ENCODE results near the gene LAIR2. TPM values are rescaled to one million over a fixed set of nuclear protein-coding genes. Genes with fewer than 3 reads are reported as not detected.
"Not testable (repeated sequence)": the region's sequence is repeated elsewhere in the genome, so short reads cannot be mapped to it uniquely, and the experiment has no call there.

Gene LAIR2
- total and polyA plus RNA-seq, 2 donors (not counting 1 experiment from before 2014, with no cell fraction given): not detected

DNA sequence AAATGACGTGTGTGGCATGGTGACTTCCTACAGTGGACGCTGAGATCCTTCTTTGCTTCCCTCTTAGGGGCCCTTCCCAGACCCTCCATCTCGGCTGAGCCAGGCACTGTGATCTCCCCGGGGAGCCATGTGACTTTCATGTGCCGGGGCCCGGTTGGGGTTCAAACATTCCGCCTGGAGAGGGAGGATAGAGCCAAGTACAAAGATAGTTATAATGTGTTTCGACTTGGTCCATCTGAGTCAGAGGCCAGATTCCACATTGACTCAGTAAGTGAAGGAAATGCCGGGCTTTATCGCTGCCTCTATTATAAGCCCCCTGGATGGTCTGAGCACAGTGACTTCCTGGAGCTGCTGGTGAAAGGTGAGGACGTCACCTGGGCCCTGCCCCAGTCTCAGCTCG is 5.2 kb downstream of the LAIR2 start:
- H3K9me3 ChIP-seq (ENCODE audit: control insufficient read depth, insufficient read depth, low read depth, low read length): no peaks in the 10 kb centered on the region
- no peaks in the 10 kb centered on the region for H3K79me2 ChIP-seq (ENCODE audit: control insufficient read depth, insufficient read depth, low read length)

DNA sequence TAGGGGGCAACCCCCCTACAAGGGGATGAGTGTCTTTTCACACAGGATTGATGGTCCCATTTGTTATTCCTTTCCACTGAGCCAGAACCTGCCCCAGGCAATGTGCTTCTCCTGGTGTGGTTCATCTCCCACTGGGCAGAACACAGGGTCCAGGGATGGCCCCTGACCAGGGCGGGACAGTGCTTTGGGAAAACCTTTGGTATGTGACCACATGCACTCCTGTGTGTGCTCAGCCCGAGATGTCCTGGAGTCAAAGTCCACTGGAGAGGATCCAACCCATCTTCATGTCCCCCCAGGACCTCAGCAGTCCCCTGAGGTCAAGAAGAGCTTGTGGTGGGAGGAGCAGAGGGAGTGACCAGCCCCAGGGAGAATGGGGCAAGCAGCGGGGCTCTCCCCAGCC is 5.9 kb downstream of the LAIR2 start:
- H3K4me1 ChIP-seq (ENCODE audit: control insufficient read depth, extremely low read depth, insufficient read depth, low read length); H3K4me3 ChIP-seq (replicated peaks in 1 of 4; ENCODE audit: control extremely low read depth in 1 of 4, insufficient read depth in 1 of 4, low read depth in 3 of 4, low read length in 4 of 4); H3K27ac ChIP-seq (ENCODE audit: insufficient read depth, low read length); H3K4me2 ChIP-seq (ENCODE audit: extremely low read depth, insufficient read depth, low read length); H3K9ac ChIP-seq (ENCODE audit: insufficient read depth, low read length); DNase-seq (ENCODE audit: low read depth in 2 of 2); H3K79me2 ChIP-seq (ENCODE audit: control insufficient read depth, insufficient read depth, low read length); H3K27me3 ChIP-seq (ENCODE audit: control insufficient read depth, insufficient read depth, low read length); H2AFZ ChIP-seq (ENCODE audit: low read length); H3K36me3 ChIP-seq (ENCODE audit: control insufficient read depth, insufficient read depth, low read length); H3K9me3 ChIP-seq (ENCODE audit: control insufficient read depth, insufficient read depth, low read depth, low read length); H4K20me1 ChIP-seq (ENCODE audit: control insufficient read depth, extremely low read depth, insufficient read depth, low read length): not testable (repeated sequence)

More for the DNA sequence above, 5.2 kb downstream of the LAIR2 start:
- TF ChIP-seq, protein P1, sequence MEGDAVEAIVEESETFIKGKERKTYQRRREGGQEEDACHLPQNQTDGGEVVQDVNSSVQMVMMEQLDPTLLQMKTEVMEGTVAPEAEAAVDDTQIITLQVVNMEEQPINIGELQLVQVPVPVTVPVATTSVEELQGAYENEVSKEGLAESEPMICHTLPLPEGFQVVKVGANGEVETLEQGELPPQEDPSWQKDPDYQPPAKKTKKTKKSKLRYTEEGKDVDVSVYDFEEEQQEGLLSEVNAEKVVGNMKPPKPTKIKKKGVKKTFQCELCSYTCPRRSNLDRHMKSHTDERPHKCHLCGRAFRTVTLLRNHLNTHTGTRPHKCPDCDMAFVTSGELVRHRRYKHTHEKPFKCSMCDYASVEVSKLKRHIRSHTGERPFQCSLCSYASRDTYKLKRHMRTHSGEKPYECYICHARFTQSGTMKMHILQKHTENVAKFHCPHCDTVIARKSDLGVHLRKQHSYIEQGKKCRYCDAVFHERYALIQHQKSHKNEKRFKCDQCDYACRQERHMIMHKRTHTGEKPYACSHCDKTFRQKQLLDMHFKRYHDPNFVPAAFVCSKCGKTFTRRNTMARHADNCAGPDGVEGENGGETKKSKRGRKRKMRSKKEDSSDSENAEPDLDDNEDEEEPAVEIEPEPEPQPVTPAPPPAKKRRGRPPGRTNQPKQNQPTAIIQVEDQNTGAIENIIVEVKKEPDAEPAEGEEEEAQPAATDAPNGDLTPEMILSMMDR (conservative IDR thresholded peaks at IDR 0.05 in 1 of 2, IDR thresholded peaks at IDR 0.05 in 1 of 2; ENCODE audit: low read depth in 1 of 2, low read length in 2 of 2): no peak
- no peak for TF ChIP-seq EZH2 (IDR thresholded peaks at IDR 0.05; ENCODE audit: low read length, missing control alignments)
- Histone ChIP-seq H3K36me3 (ENCODE audit: control insufficient read depth, insufficient read depth, low read length) (no peaks in the 10 kb centered on the region), H3K4me3 (replicated peaks in 1 of 4; ENCODE audit: control extremely low read depth in 1 of 4, insufficient read depth in 1 of 4, low read depth in 3 of 4, low read length in 4 of 4) (no peak overlapping the region), H3K9ac (ENCODE audit: insufficient read depth, low read length) (no peak overlapping the region), H3K27ac (ENCODE audit: insufficient read depth, low read length) (no peak overlapping the region), H3K4me2 (ENCODE audit: extremely low read depth, insufficient read depth, low read length) (no peak overlapping the region), H3K27me3 (ENCODE audit: control insufficient read depth, insufficient read depth, low read length) (no peaks in the 10 kb centered on the region), H3K4me1 (ENCODE audit: control insufficient read depth, extremely low read depth, insufficient read depth, low read length) (no peaks in the 10 kb centered on the region), H4K20me1 (ENCODE audit: control insufficient read depth, extremely low read depth, insufficient read depth, low read length) (no peaks in the 10 kb centered on the region), H2AFZ (ENCODE audit: low read length) (no peak overlapping the region)
- DNase-seq (ENCODE audit: low read depth in 2 of 2): no peak

DNA sequence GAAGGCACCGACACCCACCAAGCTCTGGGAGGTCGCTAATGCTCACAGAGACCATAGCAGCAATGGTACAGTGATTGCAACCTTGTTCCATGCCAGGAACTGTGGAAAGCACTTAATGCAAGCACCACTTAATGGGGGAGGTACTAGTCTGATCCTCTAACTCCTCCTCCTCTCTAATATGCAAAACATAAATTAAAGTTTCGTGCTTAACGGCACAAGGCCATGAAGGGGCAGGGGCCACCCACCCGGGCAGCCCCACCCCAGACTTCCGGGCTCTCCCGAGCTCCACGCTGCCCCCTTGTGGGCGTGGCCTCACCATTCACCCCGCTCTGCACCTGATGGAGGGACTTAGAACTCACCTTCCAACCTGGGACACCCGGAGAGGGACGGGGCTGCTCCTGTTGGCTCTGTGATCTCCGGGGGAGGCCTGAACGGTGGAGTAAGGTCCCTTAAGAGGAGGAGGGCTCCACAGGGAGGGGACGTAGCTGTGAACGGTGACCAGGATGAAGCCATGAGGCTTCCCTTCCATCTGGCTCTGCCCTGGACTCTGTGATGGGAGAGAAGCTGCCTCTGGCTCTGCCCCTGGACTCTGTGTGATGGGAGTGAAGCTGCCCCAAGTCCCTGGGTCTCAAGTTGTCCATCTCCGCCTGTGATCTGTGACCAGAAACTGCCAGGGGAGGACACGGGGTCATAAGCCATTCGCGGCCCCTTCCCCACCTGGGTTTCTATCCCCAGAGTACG is 6.7 kb downstream of the LAIR2 start:
- H3K27me3 ChIP-seq (ENCODE audit: control insufficient read depth, insufficient read depth, low read length); H3K9me3 ChIP-seq (ENCODE audit: control insufficient read depth, insufficient read depth, low read depth, low read length); H3K9ac ChIP-seq (ENCODE audit: insufficient read depth, low read length); H3K27ac ChIP-seq (ENCODE audit: insufficient read depth, low read length); H3K4me1 ChIP-seq (ENCODE audit: control insufficient read depth, extremely low read depth, insufficient read depth, low read length); H3K4me3 ChIP-seq (replicated peaks in 1 of 4; ENCODE audit: control extremely low read depth in 1 of 4, insufficient read depth in 1 of 4, low read depth in 3 of 4, low read length in 4 of 4); DNase-seq (ENCODE audit: low read depth in 2 of 2); H3K79me2 ChIP-seq (ENCODE audit: control insufficient read depth, insufficient read depth, low read length); H4K20me1 ChIP-seq (ENCODE audit: control insufficient read depth, extremely low read depth, insufficient read depth, low read length); H2AFZ ChIP-seq (ENCODE audit: low read length); H3K4me2 ChIP-seq (ENCODE audit: extremely low read depth, insufficient read depth, low read length); H3K36me3 ChIP-seq (ENCODE audit: control insufficient read depth, insufficient read depth, low read length): not testable (repeated sequence)

DNA sequence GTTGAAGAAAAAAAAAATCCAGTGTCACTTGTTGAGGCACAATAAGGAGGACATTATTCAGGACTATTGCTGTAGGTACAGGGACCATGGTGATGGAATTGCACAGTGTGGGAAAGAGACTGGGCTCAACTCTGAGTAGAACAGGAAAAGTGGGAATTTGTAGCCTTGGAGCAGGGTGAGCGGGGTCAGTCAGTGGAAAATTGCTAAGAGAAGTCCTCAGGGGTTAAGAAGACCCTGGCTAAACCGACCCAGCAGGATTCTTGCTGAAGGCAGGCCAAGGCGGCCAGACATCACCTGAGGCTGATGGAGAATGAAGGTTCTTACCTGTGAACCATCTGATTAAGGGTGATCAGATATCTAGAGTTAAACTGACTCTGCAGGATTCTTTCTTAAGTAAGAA is 12.5 kb downstream of the LAIR2 start:
- no peak overlapping the region for H3K9ac ChIP-seq (ENCODE audit: insufficient read depth, low read length)
- no peak overlapping the region for H3K27ac ChIP-seq (ENCODE audit: insufficient read depth, low read length)
- TF ChIP-seq, protein P1 (conservative IDR thresholded peaks at IDR 0.05 in 1 of 2, IDR thresholded peaks at IDR 0.05 in 1 of 2; ENCODE audit: low read depth in 1 of 2, low read length in 2 of 2): no peak
- no peak overlapping the region for H3K4me3 ChIP-seq (replicated peaks in 1 of 4; ENCODE audit: control extremely low read depth in 1 of 4, insufficient read depth in 1 of 4, low read depth in 3 of 4, low read length in 4 of 4)
- no peaks in the 10 kb centered on the region for H3K9me3 ChIP-seq (ENCODE audit: control insufficient read depth, insufficient read depth, low read depth, low read length)
- no peaks in the 10 kb centered on the region for H3K36me3 ChIP-seq (ENCODE audit: control insufficient read depth, insufficient read depth, low read length)
- H3K4me2 ChIP-seq (ENCODE audit: extremely low read depth, insufficient read depth, low read length): no peak overlapping the region
- H2AFZ ChIP-seq (ENCODE audit: low read length): no peak overlapping the region
- no peaks in the 10 kb centered on the region for H4K20me1 ChIP-seq (ENCODE audit: control insufficient read depth, extremely low read depth, insufficient read depth, low read length)
- H3K27me3 ChIP-seq (ENCODE audit: control insufficient read depth, insufficient read depth, low read length): no peaks in the 10 kb centered on the region
- H3K4me1 ChIP-seq (ENCODE audit: control insufficient read depth, extremely low read depth, insufficient read depth, low read length): no peaks in the 10 kb centered on the region
- no peaks in the 10 kb centered on the region for H3K79me2 ChIP-seq (ENCODE audit: control insufficient read depth, insufficient read depth, low read length)
- no peak for DNase-seq (ENCODE audit: low read depth in 2 of 2)
